ENCODE data around the gene ATL2.
A peak's percentile ranks its signal among the peaks of the same experiment; 100 is the strongest.

The ATL2 gene

DNA sequence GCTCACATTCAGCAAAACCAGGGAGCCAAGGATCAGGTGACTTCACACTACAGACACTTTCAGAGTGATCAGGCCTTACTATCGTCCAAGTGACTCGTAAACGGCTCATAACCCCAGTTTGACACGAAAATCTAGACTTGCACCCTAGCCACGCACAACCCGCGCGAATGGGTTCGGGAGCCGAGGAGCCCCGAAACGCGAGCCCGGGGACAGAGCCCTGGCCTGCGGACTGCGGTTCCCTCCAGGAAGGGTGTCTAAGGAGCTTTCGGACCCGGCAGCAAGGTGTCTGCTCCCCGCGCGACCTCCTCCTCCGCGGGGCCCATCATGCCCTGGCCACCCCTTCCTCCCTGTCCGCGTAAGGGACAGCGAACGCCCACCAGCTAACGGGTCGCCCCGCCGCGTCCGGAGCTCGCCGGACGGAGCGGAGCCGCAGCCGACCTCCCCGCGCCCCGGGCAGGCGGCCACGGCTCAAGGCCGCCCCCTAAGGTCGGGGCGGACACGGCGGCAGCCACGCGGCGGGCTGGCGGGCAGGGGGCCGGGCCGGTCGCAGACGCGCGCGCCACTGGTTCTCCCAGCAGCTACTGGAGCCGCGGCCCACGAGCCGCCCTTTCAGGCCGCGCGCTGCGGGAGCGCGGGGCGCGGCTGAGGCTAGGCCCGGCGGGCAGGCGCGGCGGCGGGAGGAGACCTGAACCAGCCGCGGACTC is 575 bp downstream of the ATL2 start:
- TF ChIP-seq, protein P1, sequence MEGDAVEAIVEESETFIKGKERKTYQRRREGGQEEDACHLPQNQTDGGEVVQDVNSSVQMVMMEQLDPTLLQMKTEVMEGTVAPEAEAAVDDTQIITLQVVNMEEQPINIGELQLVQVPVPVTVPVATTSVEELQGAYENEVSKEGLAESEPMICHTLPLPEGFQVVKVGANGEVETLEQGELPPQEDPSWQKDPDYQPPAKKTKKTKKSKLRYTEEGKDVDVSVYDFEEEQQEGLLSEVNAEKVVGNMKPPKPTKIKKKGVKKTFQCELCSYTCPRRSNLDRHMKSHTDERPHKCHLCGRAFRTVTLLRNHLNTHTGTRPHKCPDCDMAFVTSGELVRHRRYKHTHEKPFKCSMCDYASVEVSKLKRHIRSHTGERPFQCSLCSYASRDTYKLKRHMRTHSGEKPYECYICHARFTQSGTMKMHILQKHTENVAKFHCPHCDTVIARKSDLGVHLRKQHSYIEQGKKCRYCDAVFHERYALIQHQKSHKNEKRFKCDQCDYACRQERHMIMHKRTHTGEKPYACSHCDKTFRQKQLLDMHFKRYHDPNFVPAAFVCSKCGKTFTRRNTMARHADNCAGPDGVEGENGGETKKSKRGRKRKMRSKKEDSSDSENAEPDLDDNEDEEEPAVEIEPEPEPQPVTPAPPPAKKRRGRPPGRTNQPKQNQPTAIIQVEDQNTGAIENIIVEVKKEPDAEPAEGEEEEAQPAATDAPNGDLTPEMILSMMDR (conservative IDR thresholded peaks at IDR 0.05; ENCODE audit: low read depth, low read length), result no peak
- no peak for DNase-seq (ENCODE audit: low read depth)

DNA sequence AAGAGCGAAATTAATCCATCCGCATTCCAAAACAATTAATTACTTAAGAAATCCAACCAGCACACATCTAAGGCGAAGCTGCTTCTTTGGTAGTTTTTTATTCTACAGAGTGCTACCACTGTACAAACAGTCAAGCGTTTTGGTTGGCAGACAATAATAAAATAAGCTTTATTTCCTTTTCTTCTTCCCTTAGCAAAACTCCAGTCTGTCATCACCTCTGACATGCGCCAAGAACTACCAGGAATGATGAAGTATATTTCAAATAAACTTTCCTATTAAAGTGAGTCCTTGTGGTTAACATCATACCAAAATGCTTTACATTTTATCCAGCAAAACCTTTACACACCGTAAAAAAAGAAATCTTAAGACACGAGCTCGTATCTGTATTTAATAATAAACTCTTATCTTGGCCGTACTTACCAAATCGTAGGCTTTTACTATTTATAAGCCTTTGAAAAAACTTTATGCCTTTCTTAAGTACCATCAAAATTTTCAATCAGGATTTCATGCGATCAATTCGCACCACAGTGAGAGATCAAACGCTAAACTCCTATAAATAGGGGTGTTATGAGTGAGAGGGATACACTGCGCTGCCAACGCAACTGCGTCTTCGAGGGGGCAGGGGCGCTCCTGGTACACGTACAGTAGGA is 1.3 kb downstream of the ATL2 start:
- peak; percentile 49 for DNase-seq (ENCODE audit: low read depth)
- TF ChIP-seq, protein P1 (conservative IDR thresholded peaks at IDR 0.05; ENCODE audit: low read depth, low read length), result no peak

More for the DNA sequence above, 575 bp downstream of the ATL2 start:
- peak overlapping the region; percentile 86 for H3K4me3 ChIP-seq (ENCODE audit: low read length)

DNA sequence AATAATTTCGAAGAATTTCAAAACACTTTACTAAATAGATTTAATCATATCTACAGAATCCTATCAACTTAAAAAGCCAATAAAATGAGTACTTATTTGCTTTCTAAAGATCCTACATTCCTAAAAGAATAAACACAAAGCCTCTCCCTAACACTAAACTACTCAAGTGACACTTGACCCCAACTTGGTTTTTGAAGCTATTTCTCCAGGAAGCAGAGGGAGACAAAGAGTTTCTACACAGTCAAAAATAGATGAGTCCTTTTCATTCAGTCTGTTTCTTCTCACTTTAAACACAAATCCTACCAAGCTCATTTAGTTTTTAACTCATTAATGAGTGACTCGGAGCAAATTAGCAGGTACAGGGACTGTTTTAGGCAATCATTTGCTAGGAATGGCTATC is 2.1 kb downstream of the ATL2 start:
- DNase-seq (ENCODE audit: low read depth), result no peak
- peak overlapping the region; percentile 86 for H3K4me3 ChIP-seq (ENCODE audit: low read length)
- TF ChIP-seq, protein P1 (conservative IDR thresholded peaks at IDR 0.05; ENCODE audit: low read depth, low read length), result no peak

More for the DNA sequence above, 1.3 kb downstream of the ATL2 start:
- H3K4me3 ChIP-seq (ENCODE audit: low read length), result peak overlapping the region; percentile 86

DNA sequence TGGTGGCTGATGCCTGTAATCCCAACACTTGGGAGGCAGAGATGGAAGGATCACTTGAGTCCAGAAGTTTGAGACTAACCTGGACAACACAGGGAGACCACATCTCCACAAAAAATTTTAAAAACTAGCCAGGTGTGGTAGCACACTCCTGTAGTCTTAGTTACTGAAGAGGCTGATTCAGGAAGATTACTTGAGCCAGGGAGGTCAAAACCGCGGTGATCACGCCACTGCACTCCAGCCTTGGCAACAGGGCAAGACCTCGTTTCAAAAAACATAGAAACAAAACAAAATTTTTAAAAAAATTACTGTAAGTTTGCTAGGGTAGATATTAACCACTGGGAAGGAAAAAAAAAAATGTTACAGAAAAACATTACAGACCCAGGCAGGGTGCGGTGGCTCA is 5.8 kb downstream of the ATL2 start:
- DNase-seq (ENCODE audit: low read depth), result no peak
- TF ChIP-seq, protein P1 (conservative IDR thresholded peaks at IDR 0.05; ENCODE audit: low read depth, low read length), result no peak
- H3K4me3 ChIP-seq (ENCODE audit: low read length), result no peak overlapping the region

DNA sequence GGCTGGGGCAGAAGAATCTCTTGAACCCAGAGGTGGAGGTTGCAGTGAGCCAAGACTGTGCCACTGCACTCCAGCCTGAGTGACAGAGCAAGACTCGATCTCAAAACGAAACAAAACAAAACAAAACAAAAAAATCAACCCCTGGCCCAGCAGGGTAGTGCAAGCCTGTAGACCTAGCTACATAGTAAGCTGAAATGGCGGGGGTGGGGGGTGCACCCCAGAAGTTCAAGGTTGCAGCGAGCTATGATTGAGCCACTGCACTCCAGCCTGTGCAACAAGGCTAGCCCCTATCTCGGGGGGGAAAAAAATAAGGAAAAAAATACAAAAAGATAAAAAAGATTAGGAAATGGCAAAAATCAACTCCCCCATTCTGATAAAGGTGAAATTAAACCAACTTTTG is 6.4 kb downstream of the ATL2 start:
- TF ChIP-seq, protein P1 (conservative IDR thresholded peaks at IDR 0.05; ENCODE audit: low read depth, low read length), result no peak
- H3K4me3 ChIP-seq (ENCODE audit: low read length), result no peak overlapping the region
- no peak for DNase-seq (ENCODE audit: low read depth)

DNA sequence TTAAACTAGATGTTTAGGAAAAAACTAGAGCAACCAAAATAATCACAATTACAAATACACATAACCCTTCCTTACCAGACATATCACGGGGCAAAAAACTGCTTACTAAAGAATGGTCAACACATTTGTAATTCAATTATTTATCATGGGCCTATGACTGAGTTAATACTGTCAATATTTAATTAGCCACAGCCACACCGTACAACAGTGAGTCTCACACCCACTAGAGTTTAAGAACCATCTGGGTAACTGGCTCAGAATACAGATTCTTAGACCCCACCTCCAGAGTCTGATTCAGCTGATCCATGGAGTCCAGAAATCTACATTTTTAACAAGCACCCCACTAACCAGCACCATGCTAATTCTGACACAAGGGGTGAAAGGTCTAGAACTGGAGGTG is 14.8 kb downstream of the ATL2 start:
- DNase-seq (ENCODE audit: low read depth), result no peak
- TF ChIP-seq, protein P1 (conservative IDR thresholded peaks at IDR 0.05; ENCODE audit: low read depth, low read length), result no peak
- no peak overlapping the region for H3K4me3 ChIP-seq (ENCODE audit: low read length)

DNA sequence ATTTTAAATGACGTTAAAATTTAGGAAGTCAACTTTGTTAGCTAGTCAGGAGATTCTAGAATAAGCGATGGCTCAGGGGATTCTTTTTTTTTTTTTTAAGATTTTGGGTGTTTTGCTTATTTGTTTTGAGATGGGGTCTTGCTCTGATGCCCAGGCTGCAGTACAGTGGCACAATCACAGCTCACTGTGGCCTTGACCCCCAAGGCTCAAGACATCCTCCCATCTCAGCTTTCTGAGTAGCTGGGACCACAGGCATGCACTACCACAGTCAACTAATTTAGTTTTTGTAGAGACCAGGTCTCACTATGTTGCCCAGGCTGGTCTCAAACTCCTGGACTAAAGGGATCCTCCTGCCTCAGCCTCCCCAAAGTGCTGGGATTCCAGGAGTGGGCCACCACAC is 16.9 kb downstream of the ATL2 start:
- H3K4me3 ChIP-seq (ENCODE audit: low read length), result no peak overlapping the region
- no peak for DNase-seq (ENCODE audit: low read depth)
- TF ChIP-seq, protein P1 (conservative IDR thresholded peaks at IDR 0.05; ENCODE audit: low read depth, low read length), result no peak
